Fibroblast of the conjunctiva (primary cell): ENCODE measurements around the gene ADGRL3.
"Not testable (repeated sequence)": the region's sequence is repeated elsewhere in the genome, so short reads cannot be mapped to it uniquely, and the experiment has no call there.

ENCODE experiments used
- DNase-seq: peaks from one replicate; pipeline ENCODE4 v3.0.0-alpha.2; 2010; ENCODE audit warnings: low read depth

ADGRL3 gene

DNA sequence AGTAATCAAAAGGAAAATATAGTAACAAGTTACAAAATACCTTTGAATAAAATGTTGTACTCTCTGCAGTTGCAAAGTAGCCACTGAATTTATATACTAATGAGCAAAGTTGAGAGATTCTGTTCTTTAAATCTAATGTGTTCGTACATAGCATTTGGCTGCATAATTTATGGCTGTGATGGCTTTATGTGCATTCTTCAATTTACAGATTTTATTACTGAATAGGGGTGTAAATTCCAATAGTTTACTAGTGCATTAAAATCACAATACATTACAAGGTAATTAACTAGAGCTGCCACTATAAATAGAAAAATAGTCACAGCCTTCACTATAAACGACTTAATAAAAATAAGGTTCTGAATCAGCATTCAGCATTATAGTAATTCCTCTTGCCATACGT, 620.0 kb downstream of the ADGRL3 start:
- DNase-seq, result no peak

DNA sequence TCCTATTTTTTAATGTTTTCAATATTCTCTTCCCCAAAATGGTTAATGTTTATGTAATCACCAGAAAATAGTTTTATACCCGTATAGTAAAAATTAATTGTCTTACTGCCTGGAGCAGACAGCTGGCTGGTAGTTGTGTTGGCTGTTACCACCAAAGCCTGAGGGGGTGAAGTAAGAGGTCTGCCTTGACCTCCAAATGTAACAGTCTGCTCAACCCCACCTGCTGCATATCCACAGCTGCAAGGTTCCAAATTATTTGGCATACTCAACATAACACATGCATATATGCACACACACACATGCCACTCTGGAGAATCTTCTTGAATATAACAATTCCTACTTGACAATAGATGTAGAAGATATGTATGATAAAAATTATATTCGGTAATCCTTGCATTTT, 624.3 kb downstream of the ADGRL3 start:
- no peak for DNase-seq

DNA sequence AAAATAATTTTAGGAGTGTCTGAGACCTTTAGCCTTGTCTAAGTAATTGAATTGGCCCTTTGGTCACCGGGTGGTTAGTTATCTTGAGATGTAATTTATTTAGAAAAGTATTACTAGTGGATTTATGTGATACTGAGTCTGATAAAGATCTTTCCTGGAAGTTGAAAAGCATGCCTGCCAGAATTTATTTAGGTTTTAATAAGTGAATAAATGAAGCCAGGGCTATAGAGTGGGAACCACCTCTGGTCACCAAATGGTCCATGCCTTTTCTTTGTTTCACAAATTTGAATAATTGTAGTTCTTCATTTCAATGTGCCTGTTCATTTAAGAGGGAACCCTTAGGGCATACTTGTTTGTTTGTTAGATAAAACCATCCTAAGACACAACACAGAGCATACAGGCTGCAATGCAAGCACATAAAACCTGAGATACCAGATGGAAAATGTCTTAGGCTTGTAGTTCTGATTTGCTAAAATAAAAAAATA, 627.8 kb downstream of the ADGRL3 start:
- no peak for DNase-seq

DNA sequence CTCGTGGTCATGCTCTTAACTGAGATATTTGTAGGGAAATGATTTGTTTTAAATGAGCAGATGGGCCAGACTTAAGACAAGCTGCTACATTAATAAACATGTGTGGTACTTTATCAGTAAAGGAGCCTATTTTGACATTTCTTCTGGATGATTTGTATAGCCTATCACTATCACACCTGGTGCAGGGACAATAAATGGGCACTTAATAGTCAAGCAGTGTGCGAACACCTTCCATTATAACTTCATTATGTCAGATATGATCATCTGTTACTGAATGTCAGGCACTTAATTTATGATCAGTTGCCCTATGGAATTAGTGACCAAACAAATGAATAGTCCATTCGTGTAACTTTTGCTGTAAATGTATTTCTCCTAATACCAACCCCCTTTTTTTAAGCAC, 628.8 kb downstream of the ADGRL3 start:
- no peak for DNase-seq

DNA sequence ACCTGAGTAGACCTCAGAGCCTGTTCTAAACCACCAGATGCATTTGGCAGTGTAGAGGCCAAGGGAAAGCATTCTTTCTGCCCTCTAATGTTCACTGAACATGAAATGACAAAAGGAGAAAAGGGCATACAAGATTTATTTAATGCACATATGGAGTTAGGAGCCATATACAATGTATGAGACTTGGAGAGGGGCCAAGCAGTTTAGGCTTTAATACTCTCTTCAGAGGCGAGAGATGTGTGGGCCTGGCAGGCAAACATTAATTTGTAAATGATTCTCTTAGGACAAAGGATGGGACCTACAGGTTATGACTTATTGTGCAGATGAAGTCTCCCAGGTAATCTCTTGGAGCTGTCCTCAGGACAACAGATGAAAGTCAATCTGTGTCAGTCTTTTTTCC, 631.9 kb downstream of the ADGRL3 start:
- DNase-seq, result no peak

DNA sequence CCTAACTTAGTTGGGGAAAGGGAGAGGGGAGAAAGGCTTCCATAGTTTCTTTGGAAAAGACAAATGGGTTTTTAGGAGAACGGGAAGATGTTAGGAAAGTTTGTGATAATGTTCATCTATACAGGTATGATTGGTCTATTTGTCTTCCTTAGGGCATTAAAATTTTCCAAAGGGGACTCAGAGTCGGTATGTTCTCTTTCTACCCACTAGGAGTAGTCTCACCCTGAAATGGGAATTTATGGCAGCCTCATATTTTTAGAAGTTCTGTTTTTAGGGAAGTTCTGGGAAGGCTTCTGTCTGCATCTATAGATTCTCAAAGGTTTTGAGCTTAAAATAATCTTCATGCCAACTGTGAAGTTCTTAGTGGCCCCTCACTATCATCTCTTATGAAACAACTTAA, 637.3 kb downstream of the ADGRL3 start:
- DNase-seq, result no peak

DNA sequence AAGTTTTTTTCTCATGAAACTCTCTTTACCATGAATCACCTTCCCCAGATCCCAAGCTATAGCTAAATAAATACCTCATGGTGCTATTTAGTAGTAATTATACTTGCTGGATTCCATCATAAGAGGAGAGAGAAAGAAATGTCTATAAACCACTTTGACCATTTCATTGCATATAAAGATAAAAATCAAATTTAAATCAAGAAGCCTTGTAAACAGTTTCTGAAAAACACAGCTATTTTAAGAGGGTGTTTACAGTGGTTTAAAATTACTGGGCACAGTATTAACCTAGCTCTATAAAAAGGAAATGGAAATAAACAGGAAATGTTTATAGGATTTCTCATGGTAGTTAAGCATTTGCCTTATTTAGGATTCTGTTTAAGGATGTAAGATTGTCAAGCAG, 637.9 kb downstream of the ADGRL3 start:
- no peak for DNase-seq

DNA sequence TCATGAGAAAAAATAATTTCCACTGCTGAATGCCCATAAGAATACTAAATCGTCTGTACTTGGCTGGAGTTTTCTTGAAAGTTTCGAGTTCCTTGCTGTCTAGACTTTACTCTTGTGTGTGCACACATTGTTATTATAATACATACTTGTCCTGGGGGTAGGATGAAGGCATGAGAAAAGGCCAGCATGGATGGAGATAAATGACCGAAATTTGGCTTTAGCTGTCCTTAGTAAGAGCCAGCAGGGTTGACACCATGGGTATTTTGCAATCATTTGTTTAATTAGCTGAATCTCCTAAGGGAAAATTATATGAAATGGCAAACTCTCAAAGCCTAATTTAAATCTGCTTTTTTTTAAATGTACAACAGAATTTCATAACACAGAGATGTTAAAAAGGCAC, 641.6 kb downstream of the ADGRL3 start:
- no peak for DNase-seq

DNA sequence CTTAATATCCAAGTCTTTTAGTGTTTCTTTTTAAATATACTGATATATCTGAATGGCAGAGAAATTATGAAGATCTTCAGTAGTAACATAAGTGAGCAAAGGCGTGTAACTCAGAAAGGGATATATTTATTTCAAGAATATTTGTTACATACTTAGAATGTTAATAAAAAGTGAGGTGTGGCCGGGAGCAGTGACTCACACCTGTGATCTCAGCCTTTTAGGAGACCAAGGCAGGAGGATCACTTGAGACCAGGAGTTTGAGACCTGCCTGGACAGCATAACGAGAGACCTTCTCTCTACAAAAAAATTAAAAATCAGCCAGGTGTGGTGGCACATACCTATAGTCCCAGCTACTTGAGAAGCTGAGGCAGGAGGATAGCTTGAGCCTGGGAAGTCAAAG, 651.0 kb downstream of the ADGRL3 start:
- no peak for DNase-seq

DNA sequence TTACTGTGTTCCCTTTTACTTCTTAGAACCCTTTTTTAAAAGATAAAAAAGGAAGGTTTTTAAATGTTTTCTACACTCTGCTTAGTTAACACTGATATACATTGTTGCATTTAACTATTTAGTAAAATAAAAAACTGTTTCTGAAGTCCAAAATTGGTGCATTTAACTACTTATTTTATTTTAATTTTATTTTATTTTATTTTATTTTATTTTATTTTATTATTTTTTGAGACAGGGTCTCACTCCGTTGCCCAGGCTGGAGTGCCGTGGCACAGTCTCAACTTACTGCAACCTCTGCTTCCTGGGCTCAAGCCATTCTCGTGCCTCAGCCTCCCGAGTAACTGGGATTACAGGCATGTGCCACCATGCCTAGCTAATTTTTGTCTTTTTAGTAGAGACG, 652.0 kb downstream of the ADGRL3 start:
- not testable (repeated sequence) for DNase-seq

DNA sequence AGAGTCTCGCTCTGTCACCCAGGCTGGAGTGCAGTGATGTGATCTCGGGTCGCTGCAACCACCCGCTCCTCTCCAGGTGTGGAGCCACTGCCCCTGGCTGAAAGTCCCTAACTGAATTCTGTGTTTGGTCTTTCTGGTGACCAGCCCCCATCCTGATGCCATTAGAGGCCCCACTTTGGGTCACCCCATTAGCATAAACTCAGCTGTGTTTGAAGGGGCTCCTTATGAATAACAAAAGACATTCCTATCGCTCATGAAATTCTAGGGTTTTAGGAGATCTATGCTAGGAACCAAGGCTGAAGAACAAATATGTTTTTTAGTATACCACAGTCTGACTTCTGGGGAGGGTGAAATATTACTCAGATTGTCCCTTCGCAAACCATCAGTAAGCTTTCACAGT, 652.9 kb downstream of the ADGRL3 start:
- DNase-seq, result no peak

DNA sequence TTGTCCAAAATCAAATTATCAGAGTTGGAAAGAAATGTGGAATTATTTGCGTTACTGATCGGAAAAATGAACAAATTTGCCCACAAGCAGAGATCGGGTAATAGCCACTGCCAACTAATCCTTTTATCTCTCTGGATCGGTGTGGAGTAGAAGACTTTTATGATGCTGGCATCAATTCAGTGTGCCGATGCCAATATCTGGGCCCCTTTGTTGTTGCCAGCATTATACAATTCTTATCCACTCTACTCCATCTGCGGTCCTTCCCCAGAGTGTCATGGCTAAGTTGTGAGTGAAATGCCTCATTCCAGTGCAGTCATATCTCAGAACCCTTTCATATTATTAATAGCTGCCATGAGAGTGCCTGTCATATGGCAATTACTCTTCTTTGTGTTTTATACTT, 660.2 kb downstream of the ADGRL3 start:
- no peak for DNase-seq

DNA sequence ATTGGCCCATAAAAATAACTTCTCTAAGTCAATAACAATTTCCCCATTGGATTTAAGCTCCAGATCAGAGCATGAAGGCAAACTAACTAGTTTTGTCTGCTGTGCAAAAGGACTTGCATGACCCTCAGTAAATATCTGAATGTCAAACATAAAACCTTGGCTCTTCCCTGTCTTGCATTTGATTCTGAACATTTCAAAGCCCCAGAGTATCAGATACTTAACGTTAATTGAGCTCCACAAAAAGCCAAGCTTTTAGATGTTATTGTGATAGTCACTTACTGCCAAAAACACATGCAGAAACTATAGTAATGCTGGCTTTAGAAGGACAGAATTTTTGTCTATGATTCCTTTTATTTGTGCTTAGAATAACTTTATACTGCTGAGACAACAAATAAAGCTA, 664.2 kb downstream of the ADGRL3 start:
- no peak for DNase-seq

DNA sequence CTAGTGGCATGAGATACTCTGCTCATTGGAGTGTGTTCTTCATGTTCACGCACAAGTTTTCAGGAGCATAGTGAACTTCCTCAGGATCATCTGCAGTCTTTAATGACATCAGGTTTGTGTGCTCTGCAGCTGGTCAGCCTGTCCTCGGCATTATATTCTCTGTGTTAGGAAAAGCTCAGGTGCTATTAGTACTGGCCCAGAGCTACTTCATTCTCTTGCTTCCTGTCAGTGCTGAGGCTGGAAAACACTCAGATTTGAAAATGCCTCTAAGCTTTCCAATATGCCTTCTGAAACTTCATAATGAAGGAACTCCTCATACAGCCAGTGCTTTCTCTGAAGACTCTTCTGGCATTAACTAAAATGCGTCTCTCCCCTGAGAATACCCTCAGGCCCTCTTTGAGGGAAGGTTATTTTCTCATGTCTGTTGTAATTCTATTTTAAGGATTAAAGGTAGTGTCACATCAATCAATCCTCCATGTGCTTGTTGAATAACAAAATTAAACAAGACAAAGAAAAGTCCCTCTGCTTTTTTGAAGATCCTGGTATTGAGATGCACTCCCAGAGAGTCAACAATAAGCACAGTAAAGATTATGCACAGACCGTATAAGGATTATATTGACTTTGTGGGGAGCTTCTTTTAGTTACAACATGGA, 666.4 kb downstream of the ADGRL3 start:
- no peak for DNase-seq

DNA sequence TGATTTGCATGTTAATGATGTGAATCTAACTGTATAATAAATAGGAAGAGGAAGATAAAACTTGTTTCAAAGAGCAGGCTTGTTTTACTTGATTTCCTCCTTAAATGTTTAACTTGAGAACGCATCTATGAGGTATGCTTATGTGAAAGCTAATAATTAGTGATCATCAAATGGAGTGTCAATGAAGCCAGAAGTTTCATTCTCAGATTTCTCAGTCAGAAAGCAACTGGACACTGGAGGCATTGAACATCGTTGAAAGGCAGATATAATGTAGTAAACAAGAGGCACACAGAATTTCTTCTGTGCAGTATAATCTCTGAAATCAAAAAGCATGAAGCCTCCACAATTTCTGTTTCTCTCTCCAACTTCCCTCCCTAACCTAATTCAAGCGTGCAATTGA, 672.9 kb downstream of the ADGRL3 start:
- DNase-seq, result no peak

DNA sequence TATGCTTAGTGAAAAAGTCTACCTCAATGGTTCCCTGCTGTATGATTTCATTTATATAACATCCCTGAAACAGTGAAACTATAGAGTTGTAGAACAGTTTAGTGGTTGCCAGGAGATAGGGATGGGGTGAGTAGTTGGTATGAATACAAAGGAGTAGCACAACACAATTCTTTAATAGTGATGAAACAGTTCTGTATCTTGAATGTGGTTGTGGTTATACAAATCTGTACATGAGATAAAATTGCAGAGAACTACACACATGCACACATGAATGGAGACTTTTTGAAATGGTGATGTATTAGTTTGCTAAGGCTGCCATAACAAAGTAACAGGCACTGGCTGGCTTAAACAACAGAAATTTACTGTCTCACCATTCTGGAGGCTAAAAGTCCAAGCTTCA, 677.1 kb downstream of the ADGRL3 start:
- DNase-seq, result no peak

DNA sequence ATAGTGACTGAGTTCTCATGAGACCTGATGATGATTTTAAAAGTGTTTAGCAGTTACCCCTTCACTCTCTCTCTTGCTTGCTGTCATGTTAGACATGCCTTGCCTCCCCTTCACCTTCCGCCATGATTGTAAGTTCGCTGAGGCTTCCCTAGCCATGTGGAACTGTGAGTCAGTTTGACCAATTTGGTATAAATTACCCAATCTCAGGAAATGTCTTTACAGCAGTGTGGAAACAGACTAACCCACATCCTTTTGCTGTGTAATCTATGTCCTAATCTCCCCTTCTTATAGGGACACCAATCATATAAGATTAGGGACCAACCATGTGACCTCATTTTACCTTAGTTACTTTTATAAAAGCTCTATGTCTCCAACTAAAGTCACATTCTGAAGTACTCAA, 677.8 kb downstream of the ADGRL3 start:
- no peak for DNase-seq

DNA sequence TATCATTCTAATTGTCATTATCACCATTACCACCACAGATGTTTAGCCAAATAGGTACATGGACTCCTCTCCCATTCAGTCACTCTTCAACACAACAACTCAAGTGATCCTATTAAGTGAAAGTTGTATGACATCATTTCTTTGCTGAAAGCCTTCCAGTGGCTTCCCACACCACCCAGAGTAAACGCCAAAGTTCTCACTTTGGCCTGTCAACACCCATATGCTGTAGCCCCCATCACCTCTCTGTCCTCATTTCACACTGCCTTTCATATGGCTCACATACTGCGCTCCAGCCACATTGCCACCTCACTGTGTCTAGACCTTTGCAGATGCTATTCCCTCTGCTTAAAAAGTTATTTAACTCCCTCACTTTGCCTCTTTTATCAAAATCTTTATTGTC, 682.3 kb downstream of the ADGRL3 start:
- no peak for DNase-seq

DNA sequence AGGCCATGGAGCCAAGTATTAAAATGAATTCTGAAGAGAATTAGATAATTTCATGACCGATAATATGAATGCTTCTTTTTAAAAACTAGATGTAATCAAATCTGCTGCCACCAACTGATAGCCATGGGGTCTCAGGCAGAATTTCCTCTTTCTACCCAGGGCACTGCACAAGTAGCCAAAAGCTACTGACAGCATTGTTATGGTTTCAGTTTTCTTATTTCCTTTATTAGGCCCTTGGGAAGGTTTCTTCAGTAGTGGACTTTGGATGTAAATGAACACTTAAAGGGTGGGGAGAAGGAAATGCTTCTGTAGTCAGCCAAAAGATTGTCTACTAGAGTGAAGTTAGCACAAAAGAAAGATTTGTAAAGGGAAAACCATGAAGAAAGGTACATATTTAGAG, 686.0 kb downstream of the ADGRL3 start:
- no peak for DNase-seq

DNA sequence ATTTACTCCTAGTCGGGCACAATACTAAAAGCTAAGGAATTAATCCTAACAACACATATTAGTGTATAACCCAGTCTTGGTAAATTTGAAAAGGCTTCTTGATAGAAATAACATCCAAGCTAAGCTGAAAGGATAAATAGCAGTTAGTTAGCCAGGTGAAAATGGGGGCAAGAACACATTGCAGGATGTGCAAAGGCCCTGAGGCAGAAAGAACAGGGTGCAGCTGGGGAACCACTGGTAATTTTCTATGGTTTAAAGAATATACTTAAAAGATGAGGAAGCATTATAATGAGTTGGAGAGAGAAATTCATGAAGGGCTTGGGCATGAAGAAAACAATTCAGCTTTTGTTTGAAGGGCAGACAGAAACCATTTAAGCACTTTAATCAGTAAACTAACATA, 689.0 kb downstream of the ADGRL3 start:
- no peak for DNase-seq

DNA sequence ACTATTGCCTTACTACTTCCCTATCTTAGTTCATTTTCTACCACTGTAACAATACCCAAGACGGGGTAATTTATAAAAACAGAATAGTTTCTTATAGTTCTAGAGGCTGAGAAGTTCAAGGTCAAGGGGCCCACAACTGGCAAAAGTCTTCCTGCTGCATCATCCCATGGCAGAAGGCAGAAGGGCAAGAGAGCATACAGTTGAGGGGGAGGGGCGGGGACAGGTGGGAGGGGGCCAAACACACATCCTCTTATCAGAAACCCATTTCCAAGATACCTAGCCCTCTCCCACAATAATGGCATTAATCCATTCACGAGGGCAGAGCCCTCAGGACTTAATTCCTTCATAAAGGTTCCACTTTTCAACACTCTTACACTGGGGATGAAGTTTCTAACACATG, 690.2 kb downstream of the ADGRL3 start:
- DNase-seq, result no peak

DNA sequence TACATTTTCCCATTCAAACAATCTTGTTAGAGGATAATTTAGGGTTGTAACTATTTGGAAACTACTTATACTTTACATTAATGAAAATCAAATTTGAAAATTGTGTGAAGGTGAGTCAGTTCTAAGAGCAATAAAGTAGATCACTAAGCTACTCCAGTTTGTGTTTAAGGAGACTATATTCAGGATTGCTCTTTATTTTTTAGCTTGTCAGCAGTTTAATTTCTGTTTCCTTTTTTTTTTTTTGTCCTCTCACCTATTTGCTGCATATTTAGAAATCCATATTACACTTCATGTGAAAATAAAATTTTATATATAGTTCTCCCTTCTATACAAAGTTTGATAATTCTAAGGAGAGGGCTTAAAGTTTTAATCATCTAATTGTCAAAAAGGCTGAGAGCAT, 691.8 kb downstream of the ADGRL3 start:
- DNase-seq, result no peak

DNA sequence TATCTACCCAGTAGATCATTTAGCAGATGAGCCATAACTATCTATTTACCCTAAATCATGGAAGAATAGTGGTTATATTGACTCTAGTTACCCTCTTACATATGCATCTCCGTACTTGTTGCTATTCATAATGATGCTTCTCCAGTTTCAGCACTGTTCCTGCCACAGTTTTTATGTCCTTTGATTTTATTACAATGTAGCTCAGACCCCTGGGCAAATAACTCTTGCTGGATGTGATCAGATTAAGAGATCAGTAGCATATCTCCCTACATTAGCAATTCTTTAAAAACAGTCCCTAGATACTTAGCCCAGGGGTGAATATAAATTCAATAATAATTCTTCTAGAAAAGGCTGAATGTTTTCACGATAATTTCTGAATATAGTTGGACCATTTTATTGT, 696.5 kb downstream of the ADGRL3 start:
- no peak for DNase-seq

DNA sequence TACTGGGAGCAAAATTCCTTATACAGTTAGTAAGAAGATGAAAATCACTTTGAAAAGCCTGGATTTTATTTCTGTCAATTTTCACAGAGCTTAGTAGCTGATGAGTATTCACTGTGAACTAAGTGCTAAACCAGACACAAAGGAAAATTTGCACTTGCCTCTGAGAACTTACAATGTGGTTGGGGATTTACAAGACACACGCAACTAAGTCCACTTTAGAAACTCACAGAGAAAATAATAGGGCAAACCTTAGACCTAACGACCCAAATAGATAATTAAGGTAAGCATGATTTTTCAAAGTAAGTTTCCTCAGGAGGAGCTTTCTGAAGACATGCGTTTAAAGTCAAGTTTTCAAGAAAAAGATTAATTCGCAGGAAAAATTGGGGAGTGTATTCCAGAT, 708.9 kb downstream of the ADGRL3 start:
- DNase-seq, result no peak

DNA sequence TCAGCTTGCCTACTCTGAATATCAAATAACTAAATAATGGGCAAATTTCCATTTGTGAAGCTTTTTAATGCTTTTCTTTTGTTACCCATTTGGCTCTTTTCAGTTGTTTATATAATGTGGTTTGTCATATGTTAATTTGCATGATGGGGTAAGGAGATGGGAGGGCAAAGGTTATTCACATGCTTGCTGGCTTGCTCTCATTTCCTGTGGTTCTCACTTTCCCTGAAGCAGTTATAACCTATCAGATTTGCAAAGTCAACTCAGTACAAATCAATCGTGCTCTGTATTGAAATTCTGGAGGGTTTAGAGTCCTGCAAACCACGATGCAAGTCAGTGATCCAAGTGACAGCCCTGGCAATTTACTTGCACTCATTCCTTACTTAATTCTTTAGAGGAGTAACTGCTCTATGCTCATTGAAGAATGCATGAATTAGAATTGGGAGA, 711.2 kb downstream of the ADGRL3 start:
- DNase-seq, result no peak
